Panc1 (cell line): ENCODE results near the gene CD93. TPM values are rescaled to one million over a fixed set of nuclear protein-coding genes. Genes with fewer than 3 reads are reported as not detected.

Experiments
- ATAC-seq: fragments of 200-7000 bp; cut with Tn5 transposase; 2 replicates; pipeline ENCODE4 v1.9.1; 2020; ENCODE audit warnings: mild to moderate bottlenecking, moderate library complexity
- Bru-seq: library from RNA; stranded (reverse); fragments of 400-500 nt; gene quantifications from one replicate; lab custom pipeline; 2021; lab: Mats Ljungman, UMichigan
- BruChase-seq, 2 experiments: library from RNA; stranded (reverse); fragments of 400-500 nt; gene quantifications; one replicate each; lab custom pipeline; 2021; lab: Mats Ljungman, UMichigan
- BruUV-seq: library from RNA; stranded (reverse); fragments of 400-500 nt; replicated peaks from 2 replicates; lab custom pipeline; 2021; lab: Mats Ljungman, UMichigan
- CTCF ChIA-PET: fragments of 300-600 bp; sonication (Branson Sonifier 250); formaldehyde crosslinking; loops from one replicate; lab custom pipeline; 2022; ENCODE audit warnings: antibody characterized with exemption; lab: Charles Lee
- POLR2A ChIA-PET: fragments of 300-600 bp; sonication (Branson Sonifier 250); formaldehyde crosslinking; loops from one replicate; lab custom pipeline; 2022; ENCODE audit warnings: antibody characterized with exemption; lab: Charles Lee
- DNase-seq: peaks from one replicate; pipeline ENCODE4 v3.0.0-alpha.2; 2010; ENCODE audit warnings: low read depth, low spot score
- H3K27ac ChIP-seq: 2 replicates; pipeline ENCODE4 v1.5.1; 2011; ENCODE audit warnings: mild to moderate bottlenecking, low read length, inconsistent platforms
- H3K27me3 ChIP-seq: fragments of 200-500 bp; sonication (Bioruptor generic); 2 replicates; pipeline ENCODE4 v1.6.0; 2014; ENCODE audit warnings: low read length, inconsistent platforms; ENCODE audit not compliant: control insufficient read depth, insufficient read depth
- H3K36me3 ChIP-seq: fragments of 200-500 bp; sonication (Bioruptor generic); 2 replicates; pipeline ENCODE4 v1.5.1; 2014; ENCODE audit warnings: inconsistent platforms, mild to moderate bottlenecking, low read length, moderate library complexity; ENCODE audit not compliant: control insufficient read depth, insufficient read depth
- H3K4me1 ChIP-seq: 2 replicates; pipeline ENCODE4 v1.5.1; 2011; ENCODE audit warnings: inconsistent platforms, mild to moderate bottlenecking, low read length, moderate library complexity; ENCODE audit not compliant: control insufficient read depth, insufficient read depth
- H3K4me3 ChIP-seq, 2 experiments: 2 replicates each; pipeline ENCODE4 v1.5.1; 2011 to 2012; ENCODE audit warnings: low read depth in 2 of 2, low read length in 2 of 2, mild to moderate bottlenecking in 2 of 2, inconsistent platforms in 1 of 2, moderate library complexity in 1 of 2
- H3K9me3 ChIP-seq: fragments of 200-500 bp; sonication (Bioruptor generic); 2 replicates; pipeline ENCODE4 v1.5.1; 2014; ENCODE audit warnings: low read depth, mild to moderate bottlenecking, inconsistent platforms, low read length, moderate library complexity; ENCODE audit not compliant: control insufficient read depth, insufficient read depth
- POLR2AphosphoS5 ChIP-seq: IDR thresholded peaks from 2 replicates; pipeline ENCODE4 v1.6.1; 2012; ENCODE audit warnings: mild to moderate bottlenecking, low read depth, low read length, moderate library complexity
- REST ChIP-seq, 2 experiments: IDR thresholded peaks; 2 replicates each; pipeline ENCODE4 v1.6.1; 2011 to 2012; ENCODE audit warnings: low read depth in 2 of 2, control low read depth in 1 of 2, low read length in 1 of 2, mild to moderate bottlenecking in 1 of 2, moderate library complexity in 1 of 2; ENCODE audit not compliant: insufficient read depth in 1 of 2
- SIN3A ChIP-seq: IDR thresholded peaks from 2 replicates; pipeline ENCODE4 v1.6.1; 2012; ENCODE audit warnings: low read depth, mild to moderate bottlenecking, low read length, moderate library complexity, borderline replicate concordance; ENCODE audit not compliant: insufficient read depth
- TCF7L2 ChIP-seq: IDR thresholded peaks from 2 replicates; pipeline ENCODE4 v1.6.1; 2011; ENCODE audit warnings: mild to moderate bottlenecking, low read depth, low read length, inconsistent platforms
- in situ Hi-C: cut with HindIII; loops from 2 replicates; pipeline ENCODE4 v1.10.0; 2016; ENCODE audit warnings: low sequenced_read_pairs, low pct_unique_long_range_greater_than_20kb
- intact Hi-C: fragments of 100-400 bp; cut with micrococcal nuclease; formaldehyde crosslinking; loops from one replicate; pipeline ENCODE4 v1.10.0; 2022; ENCODE audit not compliant: unreplicated experiment
- long read RNA-seq: library from polyadenylated mRNA; unstranded; transcript quantifications from one replicate; pipeline ENCODE4 v2.0.0, GENCODE V29; 2021; ENCODE audit not compliant: unreplicated experiment
- polyA plus RNA-seq: library from polyadenylated mRNA; unstranded; fragments of >200 nt; gene quantifications from one replicate; pipeline ENCODE4 v1.2.1, GENCODE V29; 2012; ENCODE audit warnings: missing spikeins; ENCODE audit not compliant: insufficient read length
- total RNA-seq: library from RNA; stranded (reverse); gene quantifications from one replicate; pipeline ENCODE4 v1.2.1, GENCODE V29; 2021; ENCODE audit not compliant: unreplicated experiment
- TF ChIP-seq, protein P1 (sequence below): fragments of 450-650 bp; IDR thresholded peaks from 2 replicates; pipeline ENCODE4 v1.5.1; 2017; ENCODE audit warnings: mild to moderate bottlenecking

Gene CD93
- total RNA-seq (0.10 TPM), Bru-seq, nascent RNA (not detected), BruChase-seq, experiment 1, labeled RNA remaining after a 2-hour chase (not detected), BruChase-seq, experiment 2, labeled RNA remaining after a 6-hour chase (not detected)
- not detected for polyA plus RNA-seq
- long read RNA-seq, result 0 reads

GRCh38 chr20:23086056-23086566, at the start of gene CD93:
Gene CD93 (minus strand): TSS chr20:23086324. CDS start chr20:23086192, 132 bp downstream.
- no peak for TF ChIP-seq TCF7L2
- TF ChIP-seq POLR2AphosphoS5, result no peak
- no peak for TF ChIP-seq SIN3A
- TF ChIP-seq, protein P1, sequence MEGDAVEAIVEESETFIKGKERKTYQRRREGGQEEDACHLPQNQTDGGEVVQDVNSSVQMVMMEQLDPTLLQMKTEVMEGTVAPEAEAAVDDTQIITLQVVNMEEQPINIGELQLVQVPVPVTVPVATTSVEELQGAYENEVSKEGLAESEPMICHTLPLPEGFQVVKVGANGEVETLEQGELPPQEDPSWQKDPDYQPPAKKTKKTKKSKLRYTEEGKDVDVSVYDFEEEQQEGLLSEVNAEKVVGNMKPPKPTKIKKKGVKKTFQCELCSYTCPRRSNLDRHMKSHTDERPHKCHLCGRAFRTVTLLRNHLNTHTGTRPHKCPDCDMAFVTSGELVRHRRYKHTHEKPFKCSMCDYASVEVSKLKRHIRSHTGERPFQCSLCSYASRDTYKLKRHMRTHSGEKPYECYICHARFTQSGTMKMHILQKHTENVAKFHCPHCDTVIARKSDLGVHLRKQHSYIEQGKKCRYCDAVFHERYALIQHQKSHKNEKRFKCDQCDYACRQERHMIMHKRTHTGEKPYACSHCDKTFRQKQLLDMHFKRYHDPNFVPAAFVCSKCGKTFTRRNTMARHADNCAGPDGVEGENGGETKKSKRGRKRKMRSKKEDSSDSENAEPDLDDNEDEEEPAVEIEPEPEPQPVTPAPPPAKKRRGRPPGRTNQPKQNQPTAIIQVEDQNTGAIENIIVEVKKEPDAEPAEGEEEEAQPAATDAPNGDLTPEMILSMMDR, result no peak
- TF ChIP-seq REST (IDR thresholded peaks at IDR 0.05; ENCODE audit: insufficient read depth in 1 of 2, low read depth in 2 of 2, low read length in 1 of 2), result no peak

DNA sequence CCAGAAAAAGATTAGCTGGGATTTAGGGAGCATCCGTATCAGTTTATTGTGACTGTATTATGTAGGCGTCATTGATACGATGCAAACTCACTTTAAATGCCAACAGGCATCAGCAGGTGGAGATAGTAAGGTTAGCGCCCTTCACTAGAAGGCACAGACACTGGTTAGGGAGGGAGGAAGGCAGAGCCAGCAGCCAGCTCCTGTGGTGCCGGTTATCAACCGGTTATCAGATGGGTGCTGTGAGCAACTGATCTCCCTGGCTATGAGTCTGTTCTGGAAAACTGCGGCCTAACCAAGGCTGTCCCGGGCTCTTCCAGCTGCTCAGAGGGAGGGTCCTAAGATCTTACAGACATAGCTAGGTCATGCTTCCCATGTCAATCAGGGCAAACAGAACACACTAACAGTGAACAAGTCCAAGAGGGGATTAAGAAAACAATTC, 47.5 kb upstream of the CD93 start:
- Histone ChIP-seq H3K36me3 (no peaks in the 10 kb centered on the region), H3K4me1 (no peaks in the 10 kb centered on the region), H3K27ac (no peak overlapping the region), H3K4me3 (no peak overlapping the region), H3K27me3 (no peaks in the 10 kb centered on the region), H3K9me3 (no peaks in the 10 kb centered on the region)
- ChIA-PET CTCF (no interaction called here), POLR2A (no interaction called here)
- in situ Hi-C loops, result no loop called here
- no peak for DNase-seq
- TF ChIP-seq TCF7L2 (no peak), SIN3A (no peak), REST (IDR thresholded peaks at IDR 0.05; ENCODE audit: insufficient read depth in 1 of 2, low read depth in 2 of 2, low read length in 1 of 2) (no peak)
- TF ChIP-seq, protein P1, result no peak
- ATAC-seq, result no peak
- intact Hi-C loops, result no loop called here
- no TSS peak for BruUV-seq

More at GRCh38 chr20:23086056-23086566, at the start of gene CD93:
- H3K4me3 ChIP-seq, result no peak within 1 kb of the TSS
- no peaks in the 10 kb centered on the region for H3K27me3 ChIP-seq
- in situ Hi-C loops (no loop called here), intact Hi-C loops (no loop called here)
- H3K4me1 ChIP-seq, result no peaks in the 10 kb centered on the region
- H3K27ac ChIP-seq, result no peak within 1 kb of the TSS
- POLR2A ChIA-PET, result no interaction called here
- ATAC-seq (no peak), DNase-seq (no peak)
- CTCF ChIA-PET, result no interaction called here
- no TSS peak for BruUV-seq
- H3K36me3 ChIP-seq, result no peaks in the 10 kb centered on the region
- H3K9me3 ChIP-seq, result no peaks in the 10 kb centered on the region
